HL-60 (cell line): Measurements from ENCODE around the gene HORMAD2.

Experiments used
- GABPA ChIP-seq: IDR thresholded peaks from 2 replicates; pipeline ENCODE4 v1.6.1; 2012; ENCODE audit warnings: low read depth
- REST ChIP-seq: IDR thresholded peaks from 2 replicates; pipeline ENCODE4 v1.6.1; 2012; ENCODE audit warnings: low read depth; ENCODE audit not compliant: insufficient replicate concordance
- SPI1 ChIP-seq: IDR thresholded peaks from 2 replicates; pipeline ENCODE4 v1.6.1; 2012; ENCODE audit warnings: low read depth, mild to moderate bottlenecking, borderline replicate concordance
- TF ChIP-seq, protein P1 (sequence below): IDR thresholded peaks from one replicate; pipeline ENCODE4 v1.5.1; 2011; ENCODE audit warnings: low read length, control low read depth, inconsistent platforms; ENCODE audit not compliant: insufficient read depth

DNA sequence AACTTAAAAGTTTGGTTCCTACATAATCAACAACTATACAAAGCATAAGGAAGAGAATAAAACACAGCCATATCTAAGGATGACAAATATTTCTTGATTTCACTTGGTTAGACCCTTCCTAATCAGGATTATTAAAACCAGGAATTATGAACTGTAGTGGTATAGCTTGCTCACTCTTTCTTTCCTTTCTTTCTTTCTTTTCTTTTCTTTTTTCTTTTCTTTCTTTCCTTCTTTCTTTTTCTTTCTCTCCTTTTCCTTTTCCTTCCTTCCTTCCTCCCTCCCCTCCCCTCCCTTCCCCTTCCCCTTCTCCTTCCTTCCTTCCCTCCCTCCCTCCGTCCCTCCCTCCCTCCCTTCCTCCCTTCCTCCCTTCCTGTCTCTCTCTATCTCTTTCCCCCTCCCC, 78.0 kb downstream of the HORMAD2 start:
- TF ChIP-seq, protein P1, sequence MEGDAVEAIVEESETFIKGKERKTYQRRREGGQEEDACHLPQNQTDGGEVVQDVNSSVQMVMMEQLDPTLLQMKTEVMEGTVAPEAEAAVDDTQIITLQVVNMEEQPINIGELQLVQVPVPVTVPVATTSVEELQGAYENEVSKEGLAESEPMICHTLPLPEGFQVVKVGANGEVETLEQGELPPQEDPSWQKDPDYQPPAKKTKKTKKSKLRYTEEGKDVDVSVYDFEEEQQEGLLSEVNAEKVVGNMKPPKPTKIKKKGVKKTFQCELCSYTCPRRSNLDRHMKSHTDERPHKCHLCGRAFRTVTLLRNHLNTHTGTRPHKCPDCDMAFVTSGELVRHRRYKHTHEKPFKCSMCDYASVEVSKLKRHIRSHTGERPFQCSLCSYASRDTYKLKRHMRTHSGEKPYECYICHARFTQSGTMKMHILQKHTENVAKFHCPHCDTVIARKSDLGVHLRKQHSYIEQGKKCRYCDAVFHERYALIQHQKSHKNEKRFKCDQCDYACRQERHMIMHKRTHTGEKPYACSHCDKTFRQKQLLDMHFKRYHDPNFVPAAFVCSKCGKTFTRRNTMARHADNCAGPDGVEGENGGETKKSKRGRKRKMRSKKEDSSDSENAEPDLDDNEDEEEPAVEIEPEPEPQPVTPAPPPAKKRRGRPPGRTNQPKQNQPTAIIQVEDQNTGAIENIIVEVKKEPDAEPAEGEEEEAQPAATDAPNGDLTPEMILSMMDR: no peak
- no peak for TF ChIP-seq SPI1
- no peak for TF ChIP-seq GABPA
- TF ChIP-seq REST: no peak
